HG03565 (cell line): ENCODE results near the gene LARP4B.

Source experiments
- ATAC-seq: cut with Tn5 transposase; IDR thresholded peaks from one replicate; pipeline ENCODE4 v1.9.1; 2021; ENCODE audit warnings: mild to moderate bottlenecking, moderate library complexity; ENCODE audit not compliant: unreplicated experiment

Gene LARP4B

DNA sequence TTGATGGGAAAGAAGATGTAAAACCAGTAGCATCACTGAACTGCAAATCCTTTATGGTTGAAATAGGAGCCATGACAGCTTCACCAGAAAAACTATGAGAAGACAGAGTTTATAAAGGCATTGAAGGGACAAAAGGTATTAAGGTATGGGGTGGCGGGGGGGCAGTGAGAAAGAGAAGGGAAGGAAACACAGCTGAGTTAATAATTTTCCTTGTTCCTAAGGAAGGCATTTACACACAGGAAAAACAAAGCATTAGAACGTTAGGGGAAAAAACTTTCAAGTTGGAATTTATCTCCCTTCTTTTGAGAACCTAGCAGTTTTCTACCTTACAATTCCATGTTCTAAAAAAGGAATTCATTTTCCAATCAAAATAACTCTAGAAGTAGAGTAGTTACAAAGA lies 4.4 kb downstream of the LARP4B start:
- no peak for ATAC-seq

DNA sequence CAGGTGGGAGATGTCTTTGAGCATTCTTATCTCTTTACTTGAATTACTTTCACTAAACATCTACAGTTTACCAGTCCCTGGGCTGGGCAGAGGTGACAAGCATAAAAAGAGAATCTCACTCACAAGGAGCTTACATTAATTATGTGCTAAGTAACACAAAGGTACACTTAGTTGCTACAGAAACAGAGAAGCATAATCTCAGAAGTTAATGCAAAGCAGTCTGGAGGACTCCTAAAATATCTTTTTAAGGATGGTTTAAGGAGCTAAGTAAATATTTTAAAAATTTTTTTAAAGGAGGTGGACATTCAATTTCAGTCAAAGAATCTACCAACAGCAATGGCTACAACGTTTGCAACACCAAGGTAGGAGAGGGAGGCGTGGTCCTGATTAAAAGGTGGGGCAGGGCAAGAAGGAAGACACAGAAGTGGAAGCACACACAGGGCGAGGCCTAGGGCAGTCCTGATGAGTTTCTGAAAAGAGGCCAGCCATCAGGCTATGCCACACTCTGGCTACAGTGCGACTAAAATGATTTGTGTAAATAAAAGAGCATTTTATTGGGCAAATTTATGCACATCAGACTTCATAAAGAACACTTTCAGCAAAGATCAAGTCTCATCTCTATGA lies 5.3 kb downstream of the LARP4B start:
- no peak for ATAC-seq

DNA sequence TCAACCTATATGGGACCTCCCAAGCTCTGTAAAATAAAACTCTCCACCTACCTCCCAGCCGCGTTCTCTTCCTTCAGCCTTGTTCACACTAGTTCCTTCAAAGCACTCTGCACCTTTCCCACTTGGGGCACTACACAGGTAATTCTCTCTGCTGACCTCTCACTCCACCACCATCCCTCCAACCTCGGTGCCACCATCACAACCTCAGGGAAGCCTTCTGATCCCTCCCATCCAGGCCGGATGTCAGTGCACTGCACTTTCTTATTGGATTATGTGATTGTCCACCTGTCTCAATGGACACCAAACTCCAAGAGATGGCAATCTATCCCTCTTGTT lies 7.0 kb downstream of the LARP4B start:
- ATAC-seq = no peak

DNA sequence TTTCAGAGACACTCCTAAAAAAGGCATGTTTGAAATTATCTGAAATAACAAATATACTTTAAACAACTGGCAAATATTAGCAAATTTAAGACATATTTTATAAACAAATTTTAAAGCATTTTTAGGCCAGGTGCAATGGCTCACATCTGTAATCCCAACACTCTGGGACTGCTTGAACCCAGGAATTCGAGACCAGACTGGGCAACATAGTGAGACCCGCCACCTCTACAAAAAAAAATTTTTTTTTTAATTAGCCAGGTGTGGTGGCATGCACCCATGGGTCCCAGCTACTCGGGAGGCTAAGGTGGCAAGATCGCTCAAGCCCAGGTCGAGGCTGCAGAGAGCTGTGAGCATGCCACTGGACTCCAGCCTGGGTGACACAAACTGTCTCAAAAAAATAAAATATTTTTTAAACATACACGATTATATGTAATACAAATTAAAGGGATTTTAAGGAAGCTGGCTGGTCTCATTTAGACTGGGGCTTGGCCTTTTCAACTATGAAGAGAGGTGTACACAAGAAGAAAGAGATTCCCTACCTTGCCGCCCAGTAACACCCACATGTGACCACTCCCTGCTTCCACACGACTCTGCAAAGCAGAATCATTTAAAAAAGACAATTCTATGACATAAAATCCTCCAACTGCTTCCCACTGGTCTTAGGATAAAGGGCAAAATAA lies 7.5 kb downstream of the LARP4B start:
- ATAC-seq = no peak

DNA sequence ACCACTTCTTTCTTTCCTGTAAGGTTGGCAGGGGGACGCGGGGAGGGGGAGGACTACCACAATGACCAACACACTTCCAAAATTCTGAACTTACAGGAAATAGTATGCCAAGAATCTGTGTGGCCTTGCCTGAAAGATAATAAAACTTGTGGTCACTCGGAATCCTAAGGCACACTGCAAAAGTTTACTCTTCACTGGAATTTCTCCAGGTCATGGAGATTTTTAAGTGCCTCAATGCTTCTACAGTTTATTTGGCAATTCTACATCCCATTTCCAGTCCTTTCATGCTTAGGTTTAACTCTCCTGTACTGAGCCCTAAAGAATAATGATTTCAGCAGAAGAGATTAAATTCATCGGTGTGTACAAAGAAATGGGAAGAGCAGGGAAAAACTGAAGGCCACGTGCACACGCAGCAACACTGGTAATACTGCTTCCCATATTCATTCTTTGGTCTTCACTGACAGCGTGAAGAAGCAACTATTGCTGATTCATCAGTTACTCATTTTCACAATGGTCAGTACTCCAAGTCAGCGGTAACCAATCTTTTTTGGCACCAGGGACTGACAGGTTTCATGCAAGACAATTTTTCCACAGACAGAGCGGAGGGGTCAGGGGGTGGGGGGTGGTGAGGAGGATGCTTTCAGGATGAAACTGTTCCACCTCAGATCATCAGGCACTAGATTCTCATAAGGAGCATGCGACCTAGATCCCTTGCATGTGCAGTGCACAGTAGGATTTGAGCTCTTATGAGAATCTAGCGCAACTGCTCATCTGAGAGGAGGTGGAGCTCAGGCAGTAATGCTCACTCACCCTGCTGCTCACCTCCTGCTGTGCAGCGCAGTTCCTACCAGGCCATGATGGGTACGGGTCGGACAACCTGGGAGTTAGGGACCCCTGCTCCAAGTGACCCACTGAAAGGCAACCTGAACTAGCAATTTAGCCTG lies 9.8 kb downstream of the LARP4B start:
- ATAC-seq = no peak

DNA sequence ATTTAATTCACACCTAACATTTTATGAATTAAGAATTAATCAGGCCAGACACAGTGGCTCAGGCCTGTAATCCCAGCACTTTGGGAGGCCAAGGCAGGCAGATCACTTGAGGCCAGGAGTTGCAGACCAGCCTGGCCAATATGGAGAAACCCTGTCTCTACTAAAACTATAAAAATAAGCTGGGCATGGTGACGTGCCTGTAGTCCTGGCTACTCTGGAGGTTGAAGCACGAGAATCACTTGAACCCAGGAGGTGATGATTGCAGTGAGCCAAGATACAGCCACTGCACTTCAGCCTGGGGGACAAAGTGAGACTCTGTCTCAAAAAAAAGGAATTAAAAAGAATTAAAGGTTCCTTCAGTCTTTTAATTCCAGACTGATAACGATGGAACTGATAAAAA lies 11.1 kb downstream of the LARP4B start:
- ATAC-seq = no peak

DNA sequence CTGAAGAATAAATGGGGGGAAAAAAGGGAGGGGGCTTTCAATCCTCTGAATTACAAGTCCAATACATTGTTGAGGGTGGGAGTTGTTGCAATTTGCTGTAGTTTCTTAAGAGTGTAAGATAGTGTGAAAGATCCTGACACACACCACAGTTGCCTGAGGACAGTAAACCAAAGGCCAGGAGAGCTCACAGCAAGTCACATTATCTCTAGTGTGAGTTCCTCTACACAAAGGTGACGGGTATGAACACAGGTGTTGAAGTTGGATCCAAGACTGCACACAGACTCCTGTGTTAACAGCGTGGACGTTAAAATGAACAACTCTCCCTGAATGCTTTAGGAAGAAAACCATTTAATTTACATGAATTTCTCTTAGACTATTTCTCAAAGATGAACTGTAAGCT lies 12.0 kb downstream of the LARP4B start:
- ATAC-seq = no peak

DNA sequence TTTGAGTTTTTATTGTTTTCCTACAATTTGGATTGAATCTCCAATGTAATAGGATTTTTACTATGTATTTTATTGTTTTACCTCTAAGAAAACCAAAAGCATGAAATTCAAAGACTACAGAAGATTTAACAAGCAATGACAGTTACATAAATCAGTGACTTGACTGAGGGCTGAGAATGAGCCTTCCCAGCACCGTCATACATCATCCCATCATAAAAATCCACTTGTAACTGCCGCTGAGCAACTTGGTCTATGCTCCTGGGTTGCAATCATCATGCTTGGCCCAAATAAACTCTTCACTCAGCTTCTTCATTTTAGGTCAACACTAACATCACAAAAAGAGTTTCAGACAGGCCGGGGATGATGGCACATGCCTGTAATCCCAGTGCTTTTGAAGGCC lies 13.5 kb downstream of the LARP4B start:
- no peak for ATAC-seq

DNA sequence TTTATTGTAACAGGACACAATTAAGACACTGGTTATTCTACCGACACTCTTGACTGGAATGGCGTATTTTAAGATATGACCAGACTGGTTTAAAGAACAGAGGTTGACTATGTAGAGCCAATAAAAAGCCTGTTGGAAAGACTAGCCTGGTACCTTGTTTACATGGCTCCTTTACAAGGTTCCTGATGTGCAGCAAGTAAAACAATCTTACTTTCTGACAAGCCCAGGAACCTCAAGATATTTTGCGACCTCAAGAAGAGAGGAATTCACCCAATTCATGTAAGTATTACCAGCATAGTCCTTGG lies 14.1 kb downstream of the LARP4B start:
- no peak for ATAC-seq

DNA sequence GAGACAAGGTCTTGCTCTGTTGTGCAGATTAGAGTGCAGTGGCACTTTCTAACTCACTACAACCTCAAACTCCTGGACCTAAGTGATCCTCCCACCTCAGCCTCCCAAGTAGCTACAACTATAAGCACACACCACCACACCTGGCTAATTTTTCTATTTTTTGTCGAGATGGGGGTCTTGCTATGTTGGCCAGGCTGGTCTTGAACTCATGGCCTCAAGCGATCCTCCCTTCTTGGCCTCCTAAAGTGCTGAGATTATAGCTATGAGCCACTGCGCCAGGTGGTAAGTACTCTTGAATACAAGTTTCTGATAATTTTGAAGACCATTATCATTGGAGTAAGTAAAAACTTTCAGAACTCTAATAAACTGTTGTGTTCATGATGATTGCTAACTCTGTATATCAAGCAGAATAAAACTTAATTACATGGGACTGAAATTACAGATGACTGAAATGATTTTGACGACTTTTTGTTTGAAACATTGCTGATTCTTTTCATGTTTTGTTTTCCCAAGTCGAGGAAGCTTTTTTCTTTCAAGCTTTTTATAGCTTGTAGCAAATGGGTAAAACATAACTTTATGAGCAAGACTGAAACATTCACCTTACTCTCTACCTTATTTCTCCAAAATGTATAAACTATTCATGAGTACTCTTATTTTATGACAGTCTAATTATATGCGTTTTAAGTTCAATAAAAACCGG lies 14.6 kb downstream of the LARP4B start:
- ATAC-seq = no peak

DNA sequence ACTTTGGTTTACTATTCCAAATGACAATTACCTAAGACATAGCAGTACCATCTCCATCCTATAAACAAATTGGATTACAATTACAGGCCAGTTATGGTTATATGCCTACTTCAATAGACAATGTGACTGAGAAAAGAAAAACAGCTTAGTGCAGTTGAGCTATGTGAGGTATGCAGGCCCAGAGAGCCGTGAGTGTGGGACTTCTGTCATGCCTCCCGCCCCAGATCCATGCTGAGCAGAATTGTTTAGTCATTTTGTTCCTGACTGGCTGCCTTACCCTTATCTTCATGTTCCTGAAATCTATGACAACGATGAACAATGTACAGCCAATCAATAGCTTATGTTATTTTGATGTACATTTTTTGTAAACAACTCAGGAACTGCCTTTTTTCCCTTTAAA lies 21.7 kb downstream of the LARP4B start:
- ATAC-seq = no peak

DNA sequence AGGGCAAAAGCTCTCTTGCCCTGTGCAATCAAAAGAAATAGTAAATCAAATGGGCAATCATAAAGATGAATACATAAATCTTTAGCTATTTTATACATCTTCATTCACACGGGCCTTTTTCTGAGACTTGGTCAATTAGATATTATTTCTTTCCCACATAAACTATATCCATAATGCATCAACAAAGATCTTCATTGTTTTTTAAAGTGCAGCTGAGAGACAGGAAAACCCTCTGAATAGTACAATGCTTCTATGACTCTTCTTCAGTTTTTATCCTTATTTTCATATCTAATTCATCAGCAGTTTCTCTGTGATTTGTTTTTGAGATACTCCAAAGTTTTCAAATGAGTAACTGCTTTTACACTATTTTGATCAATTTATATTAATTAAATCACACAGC lies 25.5 kb downstream of the LARP4B start:
- no peak for ATAC-seq

DNA sequence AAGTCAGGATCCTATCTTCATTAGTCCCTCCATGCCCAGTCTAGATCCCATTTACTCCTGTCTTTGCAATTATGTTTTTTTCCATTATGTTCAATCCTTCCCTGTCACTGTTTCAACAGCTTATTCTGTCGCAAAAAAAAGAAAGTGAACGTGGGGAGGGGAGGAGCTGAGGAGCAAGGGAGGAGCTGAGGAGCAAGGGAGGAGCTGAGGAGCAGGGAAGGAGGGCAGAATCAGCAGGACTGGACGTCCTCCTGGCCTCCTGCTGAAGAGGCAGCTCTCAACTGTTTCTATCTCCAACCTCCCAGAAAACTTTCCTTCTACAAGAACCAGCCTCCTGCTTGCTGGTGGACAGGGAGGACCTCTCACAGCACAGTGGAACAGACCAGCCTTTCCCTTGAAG lies 26.0 kb downstream of the LARP4B start:
- ATAC-seq = no peak

DNA sequence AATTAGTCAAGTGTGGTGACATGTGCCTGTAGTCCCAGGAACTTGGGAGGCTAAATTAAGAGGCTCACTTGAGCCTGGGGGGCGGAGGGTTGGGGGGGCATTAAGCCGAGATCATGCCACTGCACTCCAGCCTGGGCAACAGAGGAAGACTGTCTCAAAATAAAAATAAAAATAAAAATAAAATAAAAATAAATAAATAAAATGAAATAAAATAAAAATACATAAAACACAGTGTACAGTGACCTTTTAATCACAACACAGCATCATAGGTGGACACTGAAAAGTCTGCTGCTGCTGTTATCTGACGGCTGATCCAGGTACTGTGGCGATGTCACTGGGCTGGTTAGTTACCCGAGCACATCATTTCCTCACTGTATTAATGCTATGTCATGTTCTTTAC lies 27.1 kb downstream of the LARP4B start:
- ATAC-seq = no peak

DNA sequence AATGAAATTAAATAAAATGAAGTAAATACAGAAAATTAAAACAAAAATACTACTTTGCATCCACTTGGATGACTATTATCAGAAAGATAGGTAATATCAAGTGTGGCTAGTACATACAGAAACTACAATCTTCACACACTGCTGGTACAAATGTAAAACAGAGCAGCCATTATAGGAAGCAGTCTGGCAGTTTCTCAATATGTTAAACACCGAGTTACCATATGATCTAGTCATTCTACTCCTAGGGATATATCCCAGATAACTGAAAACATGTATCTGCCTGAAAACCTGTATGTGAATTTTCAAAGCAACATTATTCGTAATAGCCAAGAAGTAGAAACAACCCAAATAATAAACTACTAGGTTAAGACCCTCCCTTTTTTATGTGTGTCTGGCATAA lies 33.4 kb downstream of the LARP4B start:
- no peak for ATAC-seq

DNA sequence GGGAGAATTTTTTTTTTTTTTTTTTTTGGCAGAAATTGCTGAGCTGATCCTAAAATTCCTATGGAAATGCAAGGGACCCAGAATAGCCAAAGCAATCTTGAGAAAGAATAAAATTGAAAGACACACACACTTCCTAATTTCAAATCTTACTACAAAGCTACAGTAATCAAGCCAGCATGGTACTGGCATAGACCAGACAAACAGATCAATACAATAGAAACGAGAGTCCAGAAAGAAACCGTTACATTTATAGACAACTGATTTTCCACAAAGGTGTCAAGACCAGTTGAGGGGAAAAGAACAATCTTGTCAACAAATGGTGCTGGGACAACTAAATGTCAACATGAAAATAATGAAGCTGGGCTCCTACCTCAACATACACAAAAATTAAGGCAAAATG lies 34.5 kb downstream of the LARP4B start:
- ATAC-seq = no peak

DNA sequence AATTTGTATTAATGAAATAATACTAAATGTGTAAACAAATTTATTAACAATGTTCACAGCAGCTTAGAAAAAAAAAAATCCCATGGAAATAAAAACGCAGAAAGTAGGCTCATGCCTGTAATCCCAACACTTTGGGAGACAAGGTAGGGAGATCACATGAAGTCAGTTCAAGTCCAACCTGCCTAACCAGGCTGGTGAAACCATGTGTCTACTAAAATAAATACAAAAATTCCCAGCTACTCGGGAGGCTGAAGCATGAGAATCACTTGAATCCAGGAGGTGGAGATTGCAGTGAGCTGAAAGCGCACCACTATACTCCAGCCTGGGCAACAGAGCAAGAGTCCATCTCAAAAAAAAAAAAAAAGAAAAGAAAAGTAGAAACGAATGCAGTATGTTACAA lies 36.2 kb downstream of the LARP4B start:
- no peak for ATAC-seq

DNA sequence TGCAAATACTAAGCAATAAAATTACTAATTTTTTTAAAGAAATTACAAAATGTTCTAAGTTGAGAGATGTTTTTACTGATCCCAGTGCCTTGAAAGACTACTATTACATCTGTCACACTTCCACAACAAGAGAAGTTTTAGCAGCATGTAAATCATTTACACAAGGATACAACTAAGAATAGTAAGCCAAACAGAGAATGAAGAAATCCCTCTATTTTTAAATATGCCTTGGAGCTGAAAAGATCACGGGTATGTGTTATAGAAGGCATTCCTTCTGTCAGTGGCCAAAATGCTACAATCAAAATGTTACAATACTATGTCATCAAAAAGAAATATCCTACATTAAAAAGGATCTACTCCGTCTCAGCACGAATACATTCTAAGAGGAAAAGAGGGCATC lies 52.6 kb downstream of the LARP4B start:
- no peak for ATAC-seq

DNA sequence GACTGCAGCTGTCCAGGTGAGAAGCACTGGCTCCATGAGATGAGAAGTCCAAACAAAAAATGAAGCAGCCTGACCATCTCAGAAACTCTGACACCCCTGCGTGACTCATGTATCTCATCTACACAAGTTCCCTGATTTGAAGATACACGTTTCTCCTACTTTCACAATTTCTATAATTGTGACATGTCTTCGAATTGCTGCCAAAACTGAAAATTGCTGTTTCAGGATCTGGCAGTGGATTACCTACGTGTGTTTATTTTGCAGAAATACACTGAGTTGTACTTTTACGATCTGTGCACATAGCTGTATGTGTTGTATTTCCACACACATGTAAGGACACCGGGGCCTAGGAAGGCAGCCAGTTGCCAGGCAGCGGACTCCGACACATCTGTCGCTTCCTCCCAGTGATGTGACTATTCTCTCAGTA lies 53.2 kb downstream of the LARP4B start:
- no peak for ATAC-seq

DNA sequence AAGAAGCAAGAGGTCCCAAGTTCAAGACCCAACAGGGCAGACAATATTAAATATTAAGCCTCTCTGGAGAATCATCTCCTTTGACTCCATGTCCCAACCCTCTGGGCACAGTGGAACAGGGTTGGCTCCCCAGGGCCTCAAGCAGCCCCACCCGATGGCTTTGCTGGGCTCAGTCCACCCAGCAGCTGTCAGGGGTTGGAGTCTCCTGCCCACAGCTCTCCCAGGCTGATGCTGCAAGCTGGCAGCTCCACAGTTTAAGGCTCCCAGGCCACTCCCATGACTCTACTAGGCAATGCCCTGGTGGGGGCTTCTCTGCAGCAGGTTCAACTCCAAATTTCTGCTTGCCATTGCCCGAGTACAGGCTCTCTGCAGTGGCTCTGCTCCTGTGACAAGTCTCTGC lies 55.1 kb downstream of the LARP4B start:
- no peak for ATAC-seq

DNA sequence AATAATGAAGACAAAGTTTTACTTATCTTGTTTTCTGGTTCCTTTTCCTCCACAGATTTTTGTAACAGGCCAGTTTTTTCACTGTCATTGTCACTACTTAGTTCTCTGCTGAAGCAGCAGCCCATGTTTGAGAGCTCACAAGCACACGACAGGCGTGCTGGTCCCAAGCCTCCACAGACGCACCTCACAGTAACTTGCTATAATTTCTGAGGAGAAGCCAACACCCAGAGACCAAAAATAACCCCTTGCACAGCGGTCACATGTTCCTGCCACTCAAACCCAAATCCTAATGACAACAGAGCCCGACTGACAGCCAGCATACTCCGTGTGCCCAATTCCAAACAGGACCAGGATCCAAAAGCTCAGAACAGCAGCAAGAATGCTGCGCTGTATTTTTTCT lies 58.5 kb downstream of the LARP4B start:
- no peak for ATAC-seq

DNA sequence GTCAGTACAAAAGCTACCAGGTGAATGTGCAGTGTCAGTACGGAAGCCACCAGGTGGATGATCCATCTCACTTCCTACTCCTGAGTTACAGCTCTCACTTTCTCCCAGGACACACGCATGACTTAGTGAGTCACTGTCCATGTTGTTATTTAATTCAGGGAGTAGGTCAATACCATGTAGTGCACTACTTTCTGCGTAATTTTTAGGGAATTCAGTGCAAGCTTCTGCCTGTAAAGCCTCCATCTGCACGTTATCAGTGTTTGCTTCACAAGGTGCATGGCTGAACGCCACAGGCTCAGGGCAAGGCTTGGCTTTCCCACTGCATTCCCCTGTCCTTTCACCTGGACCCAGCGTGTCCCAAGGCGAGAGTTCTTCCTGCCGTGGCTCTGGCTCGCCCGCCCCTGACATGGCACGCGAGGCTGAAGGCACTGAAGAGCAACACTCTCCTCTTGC lies 59.5 kb downstream of the LARP4B start:
- no peak for ATAC-seq
